GM12878 (cell line): ENCODE data around the gene CHRNE.

Source experiments
- EZH2 ChIP-seq: IDR thresholded peaks from 2 replicates; pipeline ENCODE4 v1.6.1; 2012; ENCODE audit warnings: low read depth, mild to moderate bottlenecking, control low read depth, inconsistent platforms, low read length, borderline replicate concordance; ENCODE audit not compliant: control insufficient read depth
- RAD51 ChIP-seq: fragments of 450-650 bp; IDR thresholded peaks from 2 replicates; pipeline ENCODE4 v1.6.1; 2016; ENCODE audit warnings: moderate library complexity, mild to moderate bottlenecking, inconsistent platforms

GRCh38 chr17:4863321-4863720, 39.6 kb downstream of the CHRNE start:
- no peak for TF ChIP-seq RAD51
- no peak for TF ChIP-seq EZH2
